Astrocyte (in vitro differentiated cells and primary cell): ENCODE data around the gene AGPAT3. TPM values are rescaled to one million over a fixed set of nuclear protein-coding genes. Genes with fewer than 3 reads are reported as not detected.

Experiments used
- DNase-seq: peaks from one replicate; pipeline ENCODE4 v3.0.0-alpha.2; 2010; ENCODE audit warnings: low read depth
- FAIRE-seq: peaks from 2 replicates; lab custom pipeline; 2011; peaks lifted over from hg19 to GRCh38; lab: Jason Lieb, UNC
- H2AFZ ChIP-seq: 2 replicates; pipeline ENCODE4 v1.6.0; 2012; ENCODE audit warnings: low read depth, low read length, inconsistent platforms
- H3K27ac ChIP-seq: 2 replicates; pipeline ENCODE4 v1.5.1; 2011; ENCODE audit warnings: low read depth, low read length, inconsistent platforms
- H3K27me3 ChIP-seq: 2 replicates; pipeline ENCODE4 v1.6.0; 2011; ENCODE audit warnings: low read length, inconsistent platforms; ENCODE audit not compliant: insufficient read depth
- H3K36me3 ChIP-seq: 2 replicates; pipeline ENCODE4 v1.5.1; 2011; ENCODE audit warnings: low read length, inconsistent platforms; ENCODE audit not compliant: insufficient read depth
- H3K4me1 ChIP-seq: 2 replicates; pipeline ENCODE4 v1.5.1; 2011; ENCODE audit warnings: low read length, inconsistent platforms; ENCODE audit not compliant: insufficient read depth
- H3K4me2 ChIP-seq: 2 replicates; pipeline ENCODE4 v1.6.0; 2012; ENCODE audit warnings: low read length, inconsistent platforms
- H3K4me3 ChIP-seq: 2 replicates; pipeline ENCODE4 v1.5.1; 2011; ENCODE audit warnings: low read depth, mild to moderate bottlenecking, low read length, inconsistent platforms; ENCODE audit not compliant: insufficient read depth
- H3K79me2 ChIP-seq: 2 replicates; pipeline ENCODE4 v1.6.0; 2012; ENCODE audit warnings: mild to moderate bottlenecking, low read length, inconsistent platforms; ENCODE audit not compliant: insufficient read depth
- H3K9ac ChIP-seq: 2 replicates; pipeline ENCODE4 v1.6.0; 2012; ENCODE audit warnings: mild to moderate bottlenecking, low read length, inconsistent platforms
- H3K9me3 ChIP-seq: 2 replicates; pipeline ENCODE4 v1.5.1; 2012; ENCODE audit warnings: low read depth, mild to moderate bottlenecking, low read length, inconsistent platforms; ENCODE audit not compliant: insufficient read depth
- H4K20me1 ChIP-seq: 2 replicates; pipeline ENCODE4 v1.6.0; 2012; ENCODE audit warnings: low read length, inconsistent platforms; ENCODE audit not compliant: insufficient read depth
- H3K27ac Mint-ChIP-seq: one replicate; pipeline ENCODE4 v1.8.0; 2021; ENCODE audit warnings: mild to moderate bottlenecking, mixed read lengths; ENCODE audit not compliant: unreplicated experiment
- H3K27me3 Mint-ChIP-seq: one replicate; pipeline ENCODE4 v1.8.0; 2021; ENCODE audit warnings: low read depth, mixed read lengths; ENCODE audit not compliant: unreplicated experiment
- H3K36me3 Mint-ChIP-seq: one replicate; pipeline ENCODE4 v1.8.0; 2021; ENCODE audit warnings: low read depth, mixed read lengths; ENCODE audit not compliant: unreplicated experiment
- H3K4me1 Mint-ChIP-seq: one replicate; pipeline ENCODE4 v1.8.0; 2021; ENCODE audit warnings: low read depth, mixed read lengths; ENCODE audit not compliant: unreplicated experiment
- H3K4me3 Mint-ChIP-seq: one replicate; pipeline ENCODE4 v1.8.0; 2021; ENCODE audit warnings: mild to moderate bottlenecking, moderate library complexity, mixed read lengths; ENCODE audit not compliant: unreplicated experiment
- H3K9me3 Mint-ChIP-seq: one replicate; pipeline ENCODE4 v1.8.0; 2021; ENCODE audit warnings: mild to moderate bottlenecking, mixed read lengths; ENCODE audit not compliant: unreplicated experiment
- CTCF ChIP-seq: IDR thresholded peaks from 2 replicates; pipeline ENCODE4 v1.5.1; 2011; ENCODE audit warnings: low read depth, mild to moderate bottlenecking, inconsistent platforms, low read length, moderate library complexity; ENCODE audit not compliant: insufficient read depth
- EZH2 ChIP-seq: IDR thresholded peaks from 2 replicates; pipeline ENCODE4 v1.6.1; 2012; ENCODE audit warnings: mild to moderate bottlenecking, low read length, inconsistent platforms; ENCODE audit not compliant: insufficient read depth
- total RNA-seq: library from RNA; stranded (reverse); gene quantifications from 2 replicates; pipeline ENCODE4 v1.2.1, GENCODE V29; 2021

Gene AGPAT3
- total RNA-seq, 1 donor from 2014 or later, result 34.7 TPM

DNA sequence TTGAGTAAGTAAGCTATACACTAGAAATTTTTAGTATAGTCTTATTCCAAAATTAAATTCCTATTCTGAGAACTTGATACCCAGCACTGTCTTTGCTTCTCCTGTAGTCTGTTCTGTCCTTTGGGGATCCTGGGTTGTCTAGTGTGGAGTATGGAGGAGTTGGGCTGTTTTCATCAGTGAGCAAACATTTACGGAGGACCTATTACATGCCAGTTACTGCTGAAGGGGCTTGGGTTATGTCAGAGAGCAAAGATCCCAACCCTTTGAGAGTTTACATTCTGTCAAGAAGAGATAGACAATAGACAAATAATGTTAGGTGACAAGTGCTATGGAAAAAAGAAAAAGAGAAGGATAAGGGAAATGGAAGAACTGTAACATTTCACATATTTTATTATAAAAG is 156.0 kb downstream of the AGPAT3 start:
- no peaks in the 10 kb centered on the region for H3K27me3 Mint-ChIP-seq
- H3K9me3 Mint-ChIP-seq, result no peaks in the 10 kb centered on the region
- Histone ChIP-seq H3K9me3 (no peaks in the 10 kb centered on the region), H3K4me2 (no peak overlapping the region), H3K4me1 (peaks cover 15% of the 10 kb centered on the region), H2AFZ (no peak overlapping the region), H3K79me2 (peaks cover 98% of the 10 kb centered on the region), H3K27ac (no peak overlapping the region), H4K20me1 (peaks cover 90% of the 10 kb centered on the region), H3K9ac (no peak overlapping the region), H3K4me3 (no peak overlapping the region), H3K27me3 (no peaks in the 10 kb centered on the region), H3K36me3 (no peaks in the 10 kb centered on the region)
- DNase-seq (no peak), FAIRE-seq (no peak)
- peaks cover 37% of the 10 kb centered on the region for H3K4me1 Mint-ChIP-seq
- peaks cover 3% of the 10 kb centered on the region for H3K36me3 Mint-ChIP-seq
- TF ChIP-seq EZH2 (no peak), CTCF (no peak)
- H3K4me3 Mint-ChIP-seq, result no peak overlapping the region
- H3K27ac Mint-ChIP-seq, result no peak overlapping the region

GRCh38 chr21:44024257-44024656 is 159.2 kb downstream of the AGPAT3 start:
- H3K36me3 Mint-ChIP-seq, result no peaks in the 10 kb centered on the region
- DNase-seq, result no peak

More at GRCh38 chr21:44024257-44024656, 159.2 kb downstream of the AGPAT3 start:
- Histone ChIP-seq H3K27me3 (no peaks in the 10 kb centered on the region), H3K9ac (no peak overlapping the region), H4K20me1 (peaks cover 90% of the 10 kb centered on the region), H3K79me2 (peaks cover 98% of the 10 kb centered on the region), H3K4me1 (peaks cover 19% of the 10 kb centered on the region), H3K4me3 (no peak overlapping the region), H2AFZ (no peak overlapping the region), H3K36me3 (no peaks in the 10 kb centered on the region), H3K9me3 (no peaks in the 10 kb centered on the region), H3K27ac (no peak overlapping the region), H3K4me2 (no peak overlapping the region)
- Mint-ChIP-seq H3K4me1 (peaks cover 44% of the 10 kb centered on the region), H3K9me3 (no peaks in the 10 kb centered on the region), H3K27me3 (no peaks in the 10 kb centered on the region), H3K27ac (peak overlapping the region; percentile 18), H3K4me3 (no peak overlapping the region)
- FAIRE-seq, result no peak
- TF ChIP-seq CTCF (no peak), EZH2 (no peak)
